GM13976 (cell line): ENCODE measurements around the gene SCGB1D1.
"Not testable (repeated sequence)": the region's sequence is repeated elsewhere in the genome, so short reads cannot be mapped to it uniquely, and the experiment has no call there.

ENCODE experiments used
- DNase-seq: peaks from one replicate; pipeline ENCODE4 v3.0.0; 2012; ENCODE audit warnings: low spot score
- CTCF ChIP-seq: IDR thresholded peaks from 2 replicates; pipeline ENCODE4 v1.5.1; 2012; ENCODE audit warnings: borderline replicate concordance, mild to moderate bottlenecking; ENCODE audit not compliant: insufficient read depth; ENCODE audit errors: extremely low read depth, missing control alignments, control extremely low read depth
- in situ Hi-C: fragments of 300-500 bp; cut with MboI; formaldehyde crosslinking; loops from one replicate; pipeline ENCODE4 v1.12.0; 2022; ENCODE audit warnings: low sequenced_read_pairs, mixed read lengths, inconsistent platforms; ENCODE audit not compliant: unreplicated experiment

SCGB1D1 gene

GRCh38 chr11:62195945-62196344, 5.9 kb downstream of the SCGB1D1 start:
- in situ Hi-C loops: no loop called here
- no peak for TF ChIP-seq CTCF
- DNase-seq: no peak

- DNase-seq, in situ Hi-C loops: not testable (repeated sequence)
These were observed 7.4 kb downstream of the SCGB1D1 start for GRCh38 chr11:62197400-62197799.

- DNase-seq: no peak
- in situ Hi-C loops: no loop called here
- TF ChIP-seq CTCF: no peak
These were observed 11.4 kb downstream of the SCGB1D1 start for GRCh38 chr11:62201376-62201775.

GRCh38 chr11:62202910-62203309, 12.9 kb downstream of the SCGB1D1 start:
- in situ Hi-C loops: no loop called here
- no peak for TF ChIP-seq CTCF
- DNase-seq: no peak

- in situ Hi-C loops: no loop called here
- no peak for TF ChIP-seq CTCF
These were observed 14.4 kb downstream of the SCGB1D1 start for GRCh38 chr11:62204430-62204829.

GRCh38 chr11:62205441-62205840, 15.4 kb downstream of the SCGB1D1 start:
- in situ Hi-C loops: no loop called here
- no peak for DNase-seq
- no peak for TF ChIP-seq CTCF

More at GRCh38 chr11:62204430-62204829, 14.4 kb downstream of the SCGB1D1 start:
- DNase-seq: no peak

GRCh38 chr11:62206276-62207066, 16.5 kb downstream of the SCGB1D1 start:
- in situ Hi-C loops, DNase-seq: not testable (repeated sequence)

- in situ Hi-C loops: no loop called here
- TF ChIP-seq CTCF: no peak
- no peak for DNase-seq
These were observed 18.7 kb downstream of the SCGB1D1 start for GRCh38 chr11:62208785-62209144.
